Stomach (tissue), 4 donors: Measurements from ENCODE around the gene TRAM2.
A peak's percentile ranks its signal among the peaks of the same experiment; 100 is the strongest.

Source experiments
- EP300 ChIP-seq: sonication (generic); formaldehyde crosslinking; IDR thresholded peaks from one replicate; pipeline ENCODE4 v1.6.1; 2017; ENCODE audit warnings: antibody characterized with exemption
- POLR2A ChIP-seq, 4 donors: fragments of 450-650 bp; IDR thresholded peaks; one replicate each; pipeline ENCODE4 v1.6.1; 2016; ENCODE audit warnings: antibody characterized with exemption in 4 of 4, control low read depth in 2 of 4, mild to moderate bottlenecking in 1 of 4, moderate library complexity in 1 of 4
- POLR2AphosphoS5 ChIP-seq, 3 donors: sonication (generic); formaldehyde crosslinking; IDR thresholded peaks; one replicate each; pipeline ENCODE4 v1.6.1; 2016; ENCODE audit warnings: antibody characterized with exemption in 3 of 3
- TF ChIP-seq, protein P1 (sequence below), 7 experiments: fragments of 450-650 bp in 4 of 7; fragments of 200-600 bp in 3 of 7; sonication (generic) in 3 of 7; IDR thresholded peaks; one replicate each; pipeline ENCODE4 v1.5.1; 2016 to 2019; ENCODE audit warnings: antibody characterized with exemption in 7 of 7, control low read depth in 2 of 7, mild to moderate bottlenecking in 1 of 7

DNA sequence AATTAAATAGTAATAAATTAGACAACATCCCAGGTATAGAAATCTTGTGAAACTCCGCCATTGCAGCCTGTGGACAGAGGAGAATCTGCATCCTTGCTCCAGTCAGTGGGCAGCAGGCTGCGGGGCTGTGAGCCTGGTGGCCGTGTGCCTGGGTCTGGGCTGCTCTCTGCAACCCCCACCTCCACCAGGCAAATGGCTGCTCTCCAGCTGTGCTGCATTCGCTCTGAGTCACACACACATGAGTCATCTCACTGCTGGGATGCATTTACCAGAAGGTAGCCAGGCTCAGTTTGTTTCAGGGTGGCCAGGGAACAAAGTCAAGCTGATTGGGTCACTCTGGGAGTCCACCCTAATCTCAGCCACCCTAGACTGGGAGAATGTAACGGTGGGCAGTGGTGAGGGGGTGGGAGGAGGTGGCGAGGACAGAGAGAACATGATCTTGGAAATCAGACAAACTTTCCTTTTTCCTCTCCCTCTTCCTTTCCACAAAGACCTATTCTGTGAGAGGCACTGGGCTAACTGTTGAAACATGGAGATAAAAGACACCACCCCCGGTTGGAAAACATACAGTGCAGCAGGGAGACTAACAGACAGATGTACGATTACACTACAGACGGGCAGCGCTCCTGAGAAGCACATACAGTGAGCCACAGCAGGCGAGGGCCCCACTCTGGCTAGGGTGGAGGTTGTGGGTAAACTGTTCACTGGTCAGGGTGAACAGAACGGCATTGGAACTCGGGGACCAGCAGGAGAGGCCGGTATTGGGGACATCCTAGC lies 59.2 kb downstream of the TRAM2 start:
- TF ChIP-seq, protein P1, sequence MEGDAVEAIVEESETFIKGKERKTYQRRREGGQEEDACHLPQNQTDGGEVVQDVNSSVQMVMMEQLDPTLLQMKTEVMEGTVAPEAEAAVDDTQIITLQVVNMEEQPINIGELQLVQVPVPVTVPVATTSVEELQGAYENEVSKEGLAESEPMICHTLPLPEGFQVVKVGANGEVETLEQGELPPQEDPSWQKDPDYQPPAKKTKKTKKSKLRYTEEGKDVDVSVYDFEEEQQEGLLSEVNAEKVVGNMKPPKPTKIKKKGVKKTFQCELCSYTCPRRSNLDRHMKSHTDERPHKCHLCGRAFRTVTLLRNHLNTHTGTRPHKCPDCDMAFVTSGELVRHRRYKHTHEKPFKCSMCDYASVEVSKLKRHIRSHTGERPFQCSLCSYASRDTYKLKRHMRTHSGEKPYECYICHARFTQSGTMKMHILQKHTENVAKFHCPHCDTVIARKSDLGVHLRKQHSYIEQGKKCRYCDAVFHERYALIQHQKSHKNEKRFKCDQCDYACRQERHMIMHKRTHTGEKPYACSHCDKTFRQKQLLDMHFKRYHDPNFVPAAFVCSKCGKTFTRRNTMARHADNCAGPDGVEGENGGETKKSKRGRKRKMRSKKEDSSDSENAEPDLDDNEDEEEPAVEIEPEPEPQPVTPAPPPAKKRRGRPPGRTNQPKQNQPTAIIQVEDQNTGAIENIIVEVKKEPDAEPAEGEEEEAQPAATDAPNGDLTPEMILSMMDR (IDR thresholded peaks at IDR 0.05), result no peak
- TF ChIP-seq POLR2A (IDR thresholded peaks at IDR 0.05), result no peak
- peak; percentile 45 for TF ChIP-seq EP300
- TF ChIP-seq POLR2AphosphoS5 (IDR thresholded peaks at IDR 0.05), result peak; percentile 73 to 94 (median 82)
